ENCODE data around the gene GOSR2. TPM values are rescaled to one million over a fixed set of nuclear protein-coding genes. Genes with fewer than 3 reads are reported as not detected.
"Not testable (repeated sequence)": the region's sequence is repeated elsewhere in the genome, so short reads cannot be mapped to it uniquely, and the experiment has no call there.

The GOSR2 gene
- total RNA-seq, 1 donor from 2014 or later = 57.1 TPM

DNA sequence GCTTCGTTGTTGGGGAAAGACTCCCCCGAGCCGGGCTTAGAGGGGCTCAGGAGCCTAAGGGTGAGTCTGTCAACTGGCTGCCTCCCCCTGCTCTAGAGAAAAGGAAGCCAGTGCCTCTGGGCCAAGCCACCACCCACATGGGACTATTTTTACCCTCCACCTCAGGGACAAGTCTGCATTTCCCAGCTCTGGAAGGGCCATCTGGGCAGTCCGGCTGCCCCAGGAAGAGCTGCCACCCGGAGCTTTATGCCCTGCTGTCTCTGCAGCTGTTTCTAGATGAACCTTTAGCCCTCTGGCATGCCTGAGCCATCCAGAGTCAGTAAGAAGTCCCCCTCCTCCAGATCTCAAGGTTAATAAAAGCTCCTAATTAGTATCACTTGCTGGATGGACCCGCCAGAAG, 61.4 kb downstream of the GOSR2 start:
- Mint-ChIP-seq H3K27ac (no peak overlapping the region), H3K4me3 (ENCODE audit: low read depth) (no peak overlapping the region), H3K9me3 (ENCODE audit: low read depth) (no peaks in the 10 kb centered on the region), H3K4me1 (ENCODE audit: low read depth) (peaks cover 4% of the 10 kb centered on the region), H3K27me3 (peaks cover 65% of the 10 kb centered on the region), H3K36me3 (ENCODE audit: insufficient read depth) (no peaks in the 10 kb centered on the region)
- no peak for DNase-seq (ENCODE audit: low spot score, unreplicated experiment)
- TF ChIP-seq, protein P1, sequence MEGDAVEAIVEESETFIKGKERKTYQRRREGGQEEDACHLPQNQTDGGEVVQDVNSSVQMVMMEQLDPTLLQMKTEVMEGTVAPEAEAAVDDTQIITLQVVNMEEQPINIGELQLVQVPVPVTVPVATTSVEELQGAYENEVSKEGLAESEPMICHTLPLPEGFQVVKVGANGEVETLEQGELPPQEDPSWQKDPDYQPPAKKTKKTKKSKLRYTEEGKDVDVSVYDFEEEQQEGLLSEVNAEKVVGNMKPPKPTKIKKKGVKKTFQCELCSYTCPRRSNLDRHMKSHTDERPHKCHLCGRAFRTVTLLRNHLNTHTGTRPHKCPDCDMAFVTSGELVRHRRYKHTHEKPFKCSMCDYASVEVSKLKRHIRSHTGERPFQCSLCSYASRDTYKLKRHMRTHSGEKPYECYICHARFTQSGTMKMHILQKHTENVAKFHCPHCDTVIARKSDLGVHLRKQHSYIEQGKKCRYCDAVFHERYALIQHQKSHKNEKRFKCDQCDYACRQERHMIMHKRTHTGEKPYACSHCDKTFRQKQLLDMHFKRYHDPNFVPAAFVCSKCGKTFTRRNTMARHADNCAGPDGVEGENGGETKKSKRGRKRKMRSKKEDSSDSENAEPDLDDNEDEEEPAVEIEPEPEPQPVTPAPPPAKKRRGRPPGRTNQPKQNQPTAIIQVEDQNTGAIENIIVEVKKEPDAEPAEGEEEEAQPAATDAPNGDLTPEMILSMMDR (IDR thresholded peaks at IDR 0.05; ENCODE audit: unreplicated experiment) = no peak

DNA sequence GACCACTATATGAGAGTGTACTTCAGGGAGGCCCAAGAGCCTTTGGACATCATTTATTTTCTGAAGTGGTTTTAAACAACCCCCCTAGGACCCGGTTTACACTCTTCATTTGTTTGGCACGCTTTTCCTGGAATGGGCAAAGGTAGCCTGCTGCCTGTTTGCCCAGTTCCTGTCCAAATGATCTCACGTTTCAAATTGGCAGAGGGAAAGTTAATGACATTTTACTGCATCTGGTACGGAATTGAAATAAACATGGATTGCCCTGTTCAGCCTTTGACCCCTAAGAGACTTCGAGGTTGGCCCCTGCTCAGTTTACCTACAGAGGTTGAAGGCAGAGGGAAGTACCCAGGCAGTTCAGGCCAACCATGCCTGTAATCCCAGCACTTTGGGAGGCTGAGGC, 61.9 kb downstream of the GOSR2 start:
- Mint-ChIP-seq H3K27me3 (peaks cover 63% of the 10 kb centered on the region), H3K27ac (no peak overlapping the region), H3K4me1 (ENCODE audit: low read depth) (peaks cover 3% of the 10 kb centered on the region), H3K36me3 (ENCODE audit: insufficient read depth) (no peaks in the 10 kb centered on the region), H3K4me3 (ENCODE audit: low read depth) (no peak overlapping the region), H3K9me3 (ENCODE audit: low read depth) (no peaks in the 10 kb centered on the region)
- TF ChIP-seq, protein P1 (IDR thresholded peaks at IDR 0.05; ENCODE audit: unreplicated experiment) = no peak
- no peak for DNase-seq (ENCODE audit: low spot score, unreplicated experiment)

DNA sequence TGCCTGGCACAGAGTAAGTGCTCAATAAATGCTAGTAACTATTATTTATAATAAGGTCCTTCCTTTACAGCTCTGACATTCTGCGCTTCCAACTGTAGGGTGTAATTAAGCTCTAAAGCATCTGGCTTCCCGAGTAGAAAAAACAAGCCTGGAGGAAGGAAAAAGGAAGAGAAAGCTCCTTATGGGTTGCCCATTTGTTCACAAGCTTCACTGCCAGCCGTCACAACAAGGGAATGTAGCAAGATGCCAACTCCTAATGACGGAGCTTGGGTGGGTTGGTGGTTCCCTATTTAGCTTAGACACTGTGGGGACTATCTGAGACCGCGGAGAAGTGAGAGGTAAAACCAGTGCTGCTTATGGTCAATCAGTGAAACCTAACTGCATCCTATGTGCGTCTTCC, 63.4 kb downstream of the GOSR2 start:
- Mint-ChIP-seq H3K27ac (no peak overlapping the region), H3K27me3 (peaks cover 56% of the 10 kb centered on the region), H3K9me3 (ENCODE audit: low read depth) (no peaks in the 10 kb centered on the region), H3K4me1 (ENCODE audit: low read depth) (peaks cover 3% of the 10 kb centered on the region), H3K36me3 (ENCODE audit: insufficient read depth) (no peaks in the 10 kb centered on the region), H3K4me3 (ENCODE audit: low read depth) (no peak overlapping the region)
- TF ChIP-seq, protein P1 (IDR thresholded peaks at IDR 0.05; ENCODE audit: unreplicated experiment) = no peak
- DNase-seq (ENCODE audit: low spot score, unreplicated experiment) = no peak

DNA sequence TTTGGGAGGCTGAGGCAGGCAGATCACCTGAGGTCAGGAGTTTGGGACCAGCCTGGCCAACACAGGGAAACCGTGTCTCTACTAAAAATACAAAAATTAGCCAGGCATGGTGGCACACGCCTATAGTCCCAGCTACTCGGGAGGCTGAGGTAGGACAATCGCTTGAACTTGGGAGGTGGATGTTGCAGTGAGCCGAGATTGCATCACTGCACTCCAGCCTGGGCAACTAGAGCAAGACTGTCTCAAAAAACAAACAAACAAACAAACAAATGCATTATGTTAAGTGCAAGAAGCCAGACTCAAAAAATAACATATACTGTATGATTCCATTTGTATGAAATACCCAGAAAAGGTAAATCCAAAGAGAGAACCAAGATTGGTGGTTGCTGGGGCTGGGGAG, 65.0 kb downstream of the GOSR2 start:
- not testable (repeated sequence) for H3K27ac Mint-ChIP-seq; DNase-seq (ENCODE audit: low spot score, unreplicated experiment); H3K4me1 Mint-ChIP-seq (ENCODE audit: low read depth); H3K9me3 Mint-ChIP-seq (ENCODE audit: low read depth); H3K4me3 Mint-ChIP-seq (ENCODE audit: low read depth); H3K36me3 Mint-ChIP-seq (ENCODE audit: insufficient read depth)
- H3K27me3 Mint-ChIP-seq = peaks cover 40% of the 10 kb centered on the region

DNA sequence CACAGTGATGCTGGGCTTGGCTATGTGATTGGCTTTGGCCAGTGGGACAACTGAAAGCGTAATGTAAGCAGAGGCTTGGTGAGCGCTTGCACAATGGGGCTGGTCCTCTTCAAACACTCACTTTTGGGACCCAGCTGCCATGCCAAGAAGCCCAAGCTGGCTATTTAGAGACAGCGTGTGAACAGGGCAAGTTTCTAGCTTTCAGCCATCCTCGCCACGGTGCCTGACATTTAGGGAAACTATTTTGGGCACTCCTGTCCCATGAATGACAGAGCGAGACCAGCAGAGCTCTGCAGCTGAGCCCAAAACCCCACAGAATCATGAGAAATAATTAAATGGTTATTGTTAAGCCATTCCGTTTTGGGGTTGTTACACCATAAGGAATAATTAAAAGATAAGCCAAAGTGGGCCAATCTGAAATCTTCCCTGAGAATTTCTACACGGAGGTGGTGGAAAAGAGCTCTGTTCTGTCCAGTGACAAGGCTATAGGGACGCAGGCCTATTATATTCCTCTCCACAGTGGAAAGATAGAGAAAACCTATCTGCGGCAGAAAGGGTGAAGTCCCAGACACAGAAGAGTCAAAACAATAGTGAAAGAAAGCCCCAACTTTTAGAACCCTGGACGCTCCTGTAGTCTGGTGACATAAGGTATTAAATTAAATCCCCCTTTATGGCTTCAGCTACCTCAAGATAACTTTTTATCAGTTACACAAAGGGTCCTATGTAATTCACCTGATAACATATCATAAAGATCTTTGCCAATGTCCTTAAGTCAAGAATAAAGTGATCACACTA, 66.9 kb downstream of the GOSR2 start:
- no peak for DNase-seq (ENCODE audit: low spot score, unreplicated experiment)
- TF ChIP-seq, protein P1 (IDR thresholded peaks at IDR 0.05; ENCODE audit: unreplicated experiment) = no peak
- no peak overlapping the region for H3K4me3 Mint-ChIP-seq (ENCODE audit: low read depth)
- H3K4me1 Mint-ChIP-seq (ENCODE audit: low read depth) = peaks cover 2% of the 10 kb centered on the region
- H3K36me3 Mint-ChIP-seq (ENCODE audit: insufficient read depth) = no peaks in the 10 kb centered on the region
- peaks cover 31% of the 10 kb centered on the region for H3K27me3 Mint-ChIP-seq
- H3K9me3 Mint-ChIP-seq (ENCODE audit: low read depth) = no peaks in the 10 kb centered on the region
- no peak overlapping the region for H3K27ac Mint-ChIP-seq

DNA sequence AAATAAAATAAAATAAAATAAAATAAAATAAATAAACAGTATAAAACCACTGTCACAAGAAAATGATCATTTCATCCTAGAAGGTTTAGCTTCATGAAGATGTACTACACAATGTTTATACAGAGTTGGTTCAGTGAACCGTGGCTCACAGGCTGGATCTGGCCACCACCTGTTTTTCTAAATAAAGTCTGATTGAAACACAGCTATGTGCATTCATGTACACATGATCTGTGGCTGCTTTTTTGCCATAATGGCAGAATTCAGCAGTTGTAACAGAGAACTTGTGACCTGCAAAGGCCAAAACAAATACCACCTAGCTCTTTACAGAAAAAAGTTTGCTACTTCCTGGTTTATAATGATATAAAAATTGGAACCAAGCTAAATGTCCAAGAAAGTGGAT, 68.7 kb downstream of the GOSR2 start:
- TF ChIP-seq, protein P1 (IDR thresholded peaks at IDR 0.05; ENCODE audit: unreplicated experiment) = no peak
- Mint-ChIP-seq H3K27me3 (peaks cover 23% of the 10 kb centered on the region), H3K4me3 (ENCODE audit: low read depth) (no peak overlapping the region), H3K9me3 (ENCODE audit: low read depth) (no peaks in the 10 kb centered on the region), H3K27ac (no peak overlapping the region), H3K4me1 (ENCODE audit: low read depth) (no peaks in the 10 kb centered on the region), H3K36me3 (ENCODE audit: insufficient read depth) (no peaks in the 10 kb centered on the region)
- no peak for DNase-seq (ENCODE audit: low spot score, unreplicated experiment)

All from progenitor cell of endocrine pancreas (in vitro differentiated cells).